HUES48 (cell line): ENCODE data around the gene BRMS1L.

Source experiments
- H3K27ac ChIP-seq: one replicate; pipeline ENCODE4 v1.7.0; 2013; ENCODE audit warnings: low read depth, low read length, inconsistent platforms
- H3K27me3 ChIP-seq: 2 replicates; pipeline ENCODE4 v1.6.1; 2013; ENCODE audit warnings: mild to moderate bottlenecking, low read length; ENCODE audit not compliant: control insufficient read depth, insufficient read depth
- H3K36me3 ChIP-seq: 2 replicates; pipeline ENCODE4 v1.6.1; 2013; ENCODE audit warnings: low read length; ENCODE audit not compliant: control insufficient read depth, insufficient read depth
- H3K4me1 ChIP-seq: 2 replicates; pipeline ENCODE4 v1.6.1; 2013; ENCODE audit warnings: mild to moderate bottlenecking, low read length; ENCODE audit not compliant: control insufficient read depth, insufficient read depth
- H3K4me3 ChIP-seq: 2 replicates; pipeline ENCODE4 v1.5.1; 2013; ENCODE audit warnings: mild to moderate bottlenecking, low read depth, low read length
- H3K9ac ChIP-seq: 2 replicates; pipeline ENCODE4 v1.6.1; 2013; ENCODE audit warnings: mild to moderate bottlenecking, low read depth, low read length, moderate library complexity
- H3K9me3 ChIP-seq: 2 replicates; pipeline ENCODE4 v1.6.1; 2013; ENCODE audit warnings: low read length; ENCODE audit not compliant: control insufficient read depth, insufficient read depth

The BRMS1L gene

GRCh38 chr14:35875296-35875695 lies 49.2 kb downstream of the BRMS1L start:
- H3K4me3 ChIP-seq: no peak overlapping the region
- H3K27me3 ChIP-seq: no peaks in the 10 kb centered on the region
- no peak overlapping the region for H3K27ac ChIP-seq
- H3K9ac ChIP-seq: no peak overlapping the region
- no peaks in the 10 kb centered on the region; the same call in 1 of the 2 replicates for H3K36me3 ChIP-seq
- no peaks in the 10 kb centered on the region for H3K9me3 ChIP-seq
- H3K4me1 ChIP-seq: no peaks in the 10 kb centered on the region

- Histone ChIP-seq H3K27ac (no peak overlapping the region), H3K4me1 (no peaks in the 10 kb centered on the region)
Measured at GRCh38 chr14:35877276-35877675, 51.1 kb downstream of the BRMS1L start.

GRCh38 chr14:35878272-35879150 lies 52.4 kb downstream of the BRMS1L start:
- Histone ChIP-seq H3K4me1 (no peaks in the 10 kb centered on the region), H3K27me3 (no peaks in the 10 kb centered on the region), H3K36me3 (no peaks in the 10 kb centered on the region), H3K27ac (no peak overlapping the region), H3K9me3 (no peaks in the 10 kb centered on the region), H3K9ac (no peak overlapping the region), H3K4me3 (no peak overlapping the region)

More at GRCh38 chr14:35877276-35877675, 51.1 kb downstream of the BRMS1L start:
- Histone ChIP-seq H3K27me3 (no peaks in the 10 kb centered on the region), H3K9ac (no peak overlapping the region), H3K9me3 (no peaks in the 10 kb centered on the region), H3K36me3 (no peaks in the 10 kb centered on the region; the same call in 1 of the 2 replicates), H3K4me3 (no peak overlapping the region)

- Histone ChIP-seq H3K9me3 (no peaks in the 10 kb centered on the region), H3K9ac (no peak overlapping the region), H3K36me3 (no peaks in the 10 kb centered on the region), H3K27me3 (no peaks in the 10 kb centered on the region), H3K27ac (no peak overlapping the region), H3K4me1 (no peaks in the 10 kb centered on the region), H3K4me3 (no peak overlapping the region)
Measured at GRCh38 chr14:35879151-35879648, 53.1 kb downstream of the BRMS1L start.

- Histone ChIP-seq H3K4me1 (no peaks in the 10 kb centered on the region), H3K27me3 (no peaks in the 10 kb centered on the region), H3K27ac (no peak overlapping the region), H3K36me3 (no peaks in the 10 kb centered on the region), H3K9ac (no peak overlapping the region), H3K4me3 (no peak overlapping the region), H3K9me3 (no peaks in the 10 kb centered on the region)
Measured at GRCh38 chr14:35879654-35880249, 53.6 kb downstream of the BRMS1L start.

GRCh38 chr14:35881280-35881679 lies 55.1 kb downstream of the BRMS1L start:
- H3K4me1 ChIP-seq: no peaks in the 10 kb centered on the region
- no peak overlapping the region for H3K27ac ChIP-seq
- no peaks in the 10 kb centered on the region for H3K9me3 ChIP-seq
- no peaks in the 10 kb centered on the region for H3K27me3 ChIP-seq
- no peak overlapping the region for H3K4me3 ChIP-seq
- H3K36me3 ChIP-seq: no peaks in the 10 kb centered on the region
- no peak overlapping the region for H3K9ac ChIP-seq

- H3K27ac ChIP-seq: no peak overlapping the region
- H3K4me3 ChIP-seq: no peak overlapping the region
- no peaks in the 10 kb centered on the region for H3K36me3 ChIP-seq
- no peaks in the 10 kb centered on the region for H3K9me3 ChIP-seq
- H3K9ac ChIP-seq: no peak overlapping the region
- no peaks in the 10 kb centered on the region for H3K4me1 ChIP-seq
- H3K27me3 ChIP-seq: no peaks in the 10 kb centered on the region
Measured at GRCh38 chr14:35883677-35884293, 57.6 kb downstream of the BRMS1L start.

- Histone ChIP-seq H3K4me3 (no peak overlapping the region), H3K4me1 (no peaks in the 10 kb centered on the region), H3K27ac (no peak overlapping the region), H3K9me3 (no peaks in the 10 kb centered on the region), H3K9ac (no peak overlapping the region), H3K27me3 (no peaks in the 10 kb centered on the region), H3K36me3 (no peaks in the 10 kb centered on the region)
Measured at GRCh38 chr14:35890308-35890707, 64.2 kb downstream of the BRMS1L start.

GRCh38 chr14:35895256-35895655 lies 69.1 kb downstream of the BRMS1L start:
- H3K4me1 ChIP-seq: peaks cover 5% of the 10 kb centered on the region
- no peak overlapping the region for H3K4me3 ChIP-seq
- no peaks in the 10 kb centered on the region for H3K36me3 ChIP-seq
- no peaks in the 10 kb centered on the region for H3K9me3 ChIP-seq
- no peak overlapping the region for H3K9ac ChIP-seq
- H3K27me3 ChIP-seq: no peaks in the 10 kb centered on the region
- H3K27ac ChIP-seq: no peak overlapping the region

- Histone ChIP-seq H3K36me3 (no peaks in the 10 kb centered on the region), H3K27ac (no peak overlapping the region), H3K9me3 (no peaks in the 10 kb centered on the region), H3K4me1 (peaks cover 5% of the 10 kb centered on the region), H3K9ac (no peak overlapping the region), H3K4me3 (no peak overlapping the region), H3K27me3 (no peaks in the 10 kb centered on the region)
Measured at GRCh38 chr14:35897616-35898111, 71.5 kb downstream of the BRMS1L start.
